Thyroid gland (tissue), 4 donors: ENCODE results near the gene WNK2. TPM values are rescaled to one million over a fixed set of nuclear protein-coding genes. Genes with fewer than 3 reads are reported as not detected.

Experiments used
- DNase-seq, 2 donors: peaks; one replicate each; pipeline ENCODE4 v3.0.0-alpha.2; 2019
- H3K27ac ChIP-seq, 3 donors: fragments of 200-600 bp; sonication (generic); 1 replicate in 2 of 3; 2 replicates in 1 of 3; pipeline ENCODE4 v1.5.1; 2016 to 2019; ENCODE audit warnings: mild to moderate bottlenecking in 1 of 3, moderate library complexity in 1 of 3
- H3K27me3 ChIP-seq: fragments of 200-600 bp; sonication (generic); one replicate; pipeline ENCODE4 v1.5.1; 2019
- H3K36me3 ChIP-seq, 2 donors: fragments of 200-600 bp; sonication (generic); one replicate each; pipeline ENCODE4 v1.5.1; 2016 to 2019
- H3K4me1 ChIP-seq, 2 donors: fragments of 200-600 bp; sonication (generic); one replicate each; pipeline ENCODE4 v1.5.1; 2017 to 2019
- H3K4me3 ChIP-seq, 3 donors: fragments of 200-600 bp; sonication (generic); replicated peaks in 1 of 3; 1 replicate in 2 of 3; 2 replicates in 1 of 3; pipeline ENCODE4 v1.5.1; 2016; ENCODE audit warnings: mild to moderate bottlenecking in 1 of 3
- H3K9me3 ChIP-seq: fragments of 200-600 bp; sonication (generic); one replicate; pipeline ENCODE4 v1.5.1; 2017
- POLR2A ChIP-seq, 2 donors: fragments of 450-650 bp; IDR thresholded peaks; one replicate each; pipeline ENCODE4 v1.6.1; 2017; ENCODE audit warnings: antibody characterized with exemption in 2 of 2, mild to moderate bottlenecking in 2 of 2, moderate library complexity in 1 of 2
- WGBS, 2 donors: methylation state at CpG; one replicate each; pipeline ENCODE4 v1.1.5; 2017; 5-methylcytosine and 5-hydroxymethylcytosine counted together
- intact Hi-C: fragments of 100-400 bp; cut with DNase I; formaldehyde crosslinking; loops from one replicate; pipeline ENCODE4 v1.15.1; 2023
- total RNA-seq, 4 donors: library from RNA; depleted of rRNA; stranded (reverse); fragments of >200 nt; gene quantifications; one replicate each; pipeline ENCODE4 v1.2.3, GENCODE V29; 2016
- TF ChIP-seq, protein P1 (sequence below), 6 experiments: fragments of 200-600 bp in 3 of 6; fragments of 450-650 bp in 3 of 6; sonication (generic) in 3 of 6; IDR thresholded peaks; one replicate each; pipeline ENCODE4 v1.5.1; 2016 to 2019; ENCODE audit warnings: antibody characterized with exemption in 6 of 6, mild to moderate bottlenecking in 2 of 6, inconsistent platforms in 1 of 6, moderate library complexity in 1 of 6

Gene WNK2
- total RNA-seq, 4 donors from 2014 or later: 0.94 to 8.5 (median 8.1) TPM

DNA sequence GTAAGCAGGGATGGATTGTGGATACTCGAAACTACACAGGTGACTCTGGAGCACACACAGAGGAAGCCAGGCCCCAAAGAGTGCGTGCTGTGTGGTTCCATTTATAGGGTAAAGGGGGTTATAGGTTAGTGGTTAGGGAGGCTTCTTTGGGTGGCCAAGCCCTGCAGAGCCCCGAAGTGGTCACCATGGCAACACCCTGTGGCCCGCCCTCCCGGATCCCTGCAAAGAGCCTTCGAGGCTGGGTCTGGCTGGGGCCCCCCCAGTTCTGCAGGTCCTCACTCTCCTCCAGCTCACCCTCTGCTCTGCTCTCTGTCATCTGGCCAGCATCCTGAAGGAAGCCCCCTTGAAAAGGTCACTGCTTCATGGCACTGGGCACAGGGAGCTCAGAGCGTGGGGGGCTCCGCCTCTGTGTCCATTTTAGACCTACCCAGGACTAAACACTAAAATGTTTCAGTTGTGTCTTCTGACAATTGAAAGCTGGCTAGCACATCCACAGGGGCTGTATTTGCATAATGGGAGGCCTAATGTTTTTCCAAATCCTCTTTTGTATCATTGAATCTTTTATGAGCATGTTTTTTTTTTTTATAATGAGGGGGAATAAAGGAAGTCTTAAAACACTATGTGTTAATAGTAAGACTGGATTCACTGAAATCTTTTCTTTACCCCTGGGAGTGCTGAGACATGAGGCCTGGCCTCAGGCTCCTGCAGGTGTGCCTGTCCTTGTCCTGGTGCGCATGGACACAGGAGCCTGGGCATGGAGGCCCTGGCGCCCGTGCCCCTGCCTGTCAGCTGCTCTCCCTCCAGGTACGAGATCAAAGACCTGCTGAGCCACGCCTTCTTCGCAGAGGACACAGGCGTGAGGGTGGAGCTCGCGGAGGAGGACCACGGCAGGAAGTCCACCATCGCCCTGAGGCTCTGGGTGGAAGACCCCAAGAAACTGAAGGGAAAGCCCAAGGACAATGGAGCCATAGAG lies 55.3 kb downstream of the WNK2 start:
- 91 to 93% methylated on average over 12 to 18 of the region's 19 CpGs for WGBS, 2 donors
- no peak for TF ChIP-seq POLR2A (IDR thresholded peaks at IDR 0.05)
- TF ChIP-seq, protein P1, sequence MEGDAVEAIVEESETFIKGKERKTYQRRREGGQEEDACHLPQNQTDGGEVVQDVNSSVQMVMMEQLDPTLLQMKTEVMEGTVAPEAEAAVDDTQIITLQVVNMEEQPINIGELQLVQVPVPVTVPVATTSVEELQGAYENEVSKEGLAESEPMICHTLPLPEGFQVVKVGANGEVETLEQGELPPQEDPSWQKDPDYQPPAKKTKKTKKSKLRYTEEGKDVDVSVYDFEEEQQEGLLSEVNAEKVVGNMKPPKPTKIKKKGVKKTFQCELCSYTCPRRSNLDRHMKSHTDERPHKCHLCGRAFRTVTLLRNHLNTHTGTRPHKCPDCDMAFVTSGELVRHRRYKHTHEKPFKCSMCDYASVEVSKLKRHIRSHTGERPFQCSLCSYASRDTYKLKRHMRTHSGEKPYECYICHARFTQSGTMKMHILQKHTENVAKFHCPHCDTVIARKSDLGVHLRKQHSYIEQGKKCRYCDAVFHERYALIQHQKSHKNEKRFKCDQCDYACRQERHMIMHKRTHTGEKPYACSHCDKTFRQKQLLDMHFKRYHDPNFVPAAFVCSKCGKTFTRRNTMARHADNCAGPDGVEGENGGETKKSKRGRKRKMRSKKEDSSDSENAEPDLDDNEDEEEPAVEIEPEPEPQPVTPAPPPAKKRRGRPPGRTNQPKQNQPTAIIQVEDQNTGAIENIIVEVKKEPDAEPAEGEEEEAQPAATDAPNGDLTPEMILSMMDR (IDR thresholded peaks at IDR 0.05): no peak
- no peak overlapping the region for H3K4me3 ChIP-seq
- no peaks in the 10 kb centered on the region for H3K4me1 ChIP-seq
- H3K27me3 ChIP-seq: no peaks in the 10 kb centered on the region
- intact Hi-C loops: no loop called here
- DNase-seq: no peak
- no peaks in the 10 kb centered on the region for H3K9me3 ChIP-seq
- no peaks in the 10 kb centered on the region for H3K36me3 ChIP-seq
- H3K27ac ChIP-seq: no peak overlapping the region

DNA sequence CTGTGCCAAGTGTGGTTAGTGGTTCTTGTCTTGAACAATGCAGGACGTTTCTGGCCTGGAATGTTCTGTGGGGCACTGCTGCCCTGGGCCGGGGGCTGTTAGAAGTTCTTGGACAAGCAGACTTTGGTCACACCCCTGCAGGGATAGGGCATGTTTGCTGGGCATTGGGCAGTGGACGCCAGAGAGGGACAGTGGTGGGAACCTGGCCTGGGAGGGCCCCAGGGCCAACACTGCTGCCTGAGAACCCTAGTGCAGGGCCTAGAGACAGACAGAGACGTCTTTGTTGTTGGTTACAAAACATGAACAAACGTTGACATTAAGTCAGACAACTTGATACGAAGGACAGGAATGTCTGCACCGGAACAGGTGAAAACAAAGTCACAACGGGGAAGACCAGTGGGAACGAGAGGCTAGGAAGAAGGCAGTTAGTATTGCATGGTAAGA lies 57.0 kb downstream of the WNK2 start:
- Histone ChIP-seq H3K36me3 (no peaks in the 10 kb centered on the region), H3K9me3 (no peaks in the 10 kb centered on the region), H3K4me3 (no peak overlapping the region), H3K27ac (no peak overlapping the region), H3K4me1 (no peaks in the 10 kb centered on the region), H3K27me3 (no peaks in the 10 kb centered on the region)
- intact Hi-C loops: no loop called here
- WGBS, 2 donors: 75 to 80% methylated on average over 9 of the region's 9 CpGs
- DNase-seq: no peak
- TF ChIP-seq, protein P1 (IDR thresholded peaks at IDR 0.05): no peak
- no peak for TF ChIP-seq POLR2A (IDR thresholded peaks at IDR 0.05)

DNA sequence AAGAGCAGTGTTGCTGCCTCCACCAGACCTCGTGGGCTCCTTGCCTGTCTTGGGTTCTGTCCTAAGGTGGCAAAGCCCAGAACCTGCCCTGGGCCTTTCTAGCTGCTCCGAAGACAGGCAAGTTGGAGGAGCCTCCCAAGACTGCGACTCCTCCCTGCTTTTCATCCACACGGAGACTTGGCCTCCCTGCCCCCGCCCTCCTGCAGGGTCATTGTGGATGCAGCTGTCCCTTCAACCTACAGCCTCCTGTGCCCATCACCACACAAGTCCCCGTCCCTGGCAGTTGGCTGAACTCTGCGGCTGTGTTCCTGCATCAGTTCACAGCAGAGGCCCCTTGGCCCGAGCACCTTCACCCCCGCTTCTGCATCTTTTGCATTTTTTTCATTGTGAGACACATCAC lies 59.2 kb downstream of the WNK2 start:
- Histone ChIP-seq H3K27ac (no peak overlapping the region), H3K4me3 (no peak overlapping the region), H3K27me3 (no peaks in the 10 kb centered on the region), H3K36me3 (no peaks in the 10 kb centered on the region), H3K4me1 (no peaks in the 10 kb centered on the region), H3K9me3 (no peaks in the 10 kb centered on the region)
- WGBS, 2 donors: 89 to 90% methylated on average over 8 of the region's 9 CpGs
- TF ChIP-seq POLR2A (IDR thresholded peaks at IDR 0.05): no peak
- TF ChIP-seq, protein P1 (IDR thresholded peaks at IDR 0.05): no peak
- no peak for DNase-seq
- intact Hi-C loops: no loop called here

DNA sequence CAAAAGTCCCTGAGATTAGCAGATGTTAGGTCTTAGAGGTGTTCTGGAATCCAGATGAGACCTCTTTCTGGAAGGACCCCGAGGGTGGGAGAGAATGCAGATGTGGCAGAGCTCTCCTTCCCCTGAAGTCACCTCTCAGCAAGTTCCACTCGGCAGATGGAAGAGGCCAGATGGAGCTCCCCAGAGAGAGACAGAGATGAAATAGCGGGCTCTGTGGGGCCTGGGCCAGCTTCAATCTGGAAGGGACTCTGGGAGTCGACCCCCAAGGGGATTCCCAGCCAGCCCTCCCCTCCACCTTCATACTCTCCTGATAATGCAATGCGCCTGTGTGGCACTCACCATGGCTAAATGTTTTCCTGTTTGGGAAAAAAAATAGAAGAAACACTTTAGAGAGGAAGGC lies 60.2 kb downstream of the WNK2 start:
- no peak for DNase-seq
- Histone ChIP-seq H3K27me3 (no peaks in the 10 kb centered on the region), H3K36me3 (no peaks in the 10 kb centered on the region), H3K9me3 (no peaks in the 10 kb centered on the region), H3K4me3 (no peak overlapping the region), H3K4me1 (no peaks in the 10 kb centered on the region), H3K27ac (no peak overlapping the region)
- no peak for TF ChIP-seq POLR2A (IDR thresholded peaks at IDR 0.05)
- TF ChIP-seq, protein P1 (IDR thresholded peaks at IDR 0.05): no peak
- 86 to 88% methylated on average over 5 of the region's 5 CpGs for WGBS, 2 donors
- intact Hi-C loops: no loop called here
